Measurements from ENCODE around the gene TUBB8.
"Not testable (repeated sequence)": the region's sequence is repeated elsewhere in the genome, so short reads cannot be mapped to it uniquely, and the experiment has no call there.

TUBB8 gene

GRCh38 chr10:47864-48263 is 1.2 kb downstream of the TUBB8 start:
- not testable (repeated sequence) for DNase-seq (ENCODE audit: low read depth)

DNA sequence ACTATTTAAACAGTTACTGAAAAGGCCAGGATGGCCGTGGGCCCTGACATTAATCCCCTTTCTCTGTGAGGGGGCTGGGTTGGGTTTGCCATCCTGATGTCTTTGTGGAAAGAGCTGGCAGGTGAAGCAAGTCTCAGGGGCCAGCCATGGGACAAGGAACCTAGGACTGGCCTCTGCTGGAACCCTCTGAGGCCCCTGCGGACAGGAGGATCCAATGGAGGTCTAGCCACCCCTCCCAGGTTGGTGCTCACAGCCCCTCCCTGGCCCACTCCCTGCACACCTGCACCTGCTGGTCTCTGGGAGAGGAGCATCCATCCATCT is 35.8 kb downstream of the TUBB8 start:
- DNase-seq (ENCODE audit: low read depth) = not testable (repeated sequence)

- DNase-seq (ENCODE audit: low read depth) = not testable (repeated sequence)
Observed at GRCh38 chr10:12444-13314, 36.4 kb downstream of the TUBB8 start.

DNA sequence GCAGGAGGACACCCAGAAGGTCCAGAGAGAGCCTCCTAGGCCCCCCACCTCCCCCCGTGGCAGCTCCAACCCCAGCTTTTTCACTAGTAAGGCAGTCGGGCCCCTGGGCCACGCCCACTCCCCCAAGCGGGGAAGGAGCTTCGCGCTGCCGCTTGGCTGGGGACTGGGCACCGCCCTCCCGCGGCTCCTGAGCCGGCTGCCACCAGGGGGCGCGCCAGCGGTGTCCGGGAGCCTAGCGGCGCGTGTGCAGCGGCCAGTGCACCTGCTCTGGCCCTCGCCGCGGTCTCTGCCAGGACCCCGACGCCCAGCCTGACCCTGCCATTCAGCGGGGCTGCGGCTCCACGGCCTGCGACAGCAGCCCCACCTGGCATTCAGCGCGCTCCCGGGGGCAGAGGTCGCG is 37.8 kb downstream of the TUBB8 start:
- DNase-seq (ENCODE audit: low read depth) = not testable (repeated sequence)

DNA sequence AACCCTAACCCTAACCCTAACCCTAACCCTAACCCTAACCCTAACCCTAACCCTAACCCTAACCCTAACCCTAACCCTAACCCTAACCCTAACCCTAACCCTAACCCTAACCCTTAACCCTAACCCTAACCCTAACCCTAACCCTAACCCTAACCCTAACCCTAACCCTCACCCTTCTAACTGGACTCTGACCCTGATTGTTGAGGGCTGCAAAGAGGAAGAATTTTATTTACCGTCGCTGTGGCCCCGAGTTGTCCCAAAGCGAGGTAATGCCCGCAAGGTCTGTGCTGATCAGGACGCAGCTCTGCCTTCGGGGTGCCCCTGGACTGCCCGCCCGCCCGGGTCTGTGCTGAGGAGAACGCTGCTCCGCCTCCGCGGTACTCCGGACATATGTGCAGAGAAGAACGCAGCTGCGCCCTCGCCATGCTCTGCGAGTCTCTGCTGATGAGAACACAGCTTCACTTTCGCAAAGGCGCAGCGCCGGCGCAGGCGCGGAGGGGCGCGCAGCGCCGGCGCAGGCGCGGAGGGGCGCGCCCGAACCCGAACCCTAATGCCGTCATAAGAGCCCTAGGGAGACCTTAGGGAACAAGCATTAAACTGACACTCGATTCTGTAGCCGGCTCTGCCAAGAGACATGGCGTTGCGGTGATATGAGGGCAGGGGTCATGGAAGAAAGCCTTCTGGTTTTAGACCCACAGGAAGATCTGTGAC is 38.7 kb downstream of the TUBB8 start:
- not testable (repeated sequence) for DNase-seq (ENCODE audit: low read depth)
